ENCODE data around the gene FMN2.
"Not testable (repeated sequence)": the region's sequence is repeated elsewhere in the genome, so short reads cannot be mapped to it uniquely, and the experiment has no call there.

FMN2 gene

DNA sequence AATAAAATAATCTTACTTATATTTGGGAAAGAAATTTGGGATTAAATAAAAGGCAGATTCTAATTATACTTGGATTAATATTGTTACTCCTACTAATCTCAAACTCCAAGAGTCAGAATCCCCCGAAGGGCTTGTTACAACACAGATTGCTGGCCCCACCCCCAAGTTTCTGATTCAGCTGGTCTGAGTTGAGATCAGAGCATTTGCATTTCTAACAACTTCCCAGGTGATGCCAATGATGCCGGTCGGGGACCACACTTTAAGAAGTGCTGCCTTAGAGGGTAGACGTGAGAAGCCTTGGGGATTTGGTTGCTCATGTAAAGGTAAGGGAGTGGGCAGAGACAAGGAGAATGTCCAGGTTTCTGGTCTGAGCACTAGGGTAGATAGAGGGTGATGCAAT, 47.2 kb downstream of the FMN2 start:
- no peak for DNase-seq (ENCODE audit: low read depth, low spot score)

- DNase-seq (ENCODE audit: low read depth, low spot score): no peak
Observed at GRCh38 chr1:240139511-240139910, 47.8 kb downstream of the FMN2 start.

- DNase-seq (ENCODE audit: low read depth, low spot score): no peak
Observed at GRCh38 chr1:240145120-240145519, 53.4 kb downstream of the FMN2 start.

DNA sequence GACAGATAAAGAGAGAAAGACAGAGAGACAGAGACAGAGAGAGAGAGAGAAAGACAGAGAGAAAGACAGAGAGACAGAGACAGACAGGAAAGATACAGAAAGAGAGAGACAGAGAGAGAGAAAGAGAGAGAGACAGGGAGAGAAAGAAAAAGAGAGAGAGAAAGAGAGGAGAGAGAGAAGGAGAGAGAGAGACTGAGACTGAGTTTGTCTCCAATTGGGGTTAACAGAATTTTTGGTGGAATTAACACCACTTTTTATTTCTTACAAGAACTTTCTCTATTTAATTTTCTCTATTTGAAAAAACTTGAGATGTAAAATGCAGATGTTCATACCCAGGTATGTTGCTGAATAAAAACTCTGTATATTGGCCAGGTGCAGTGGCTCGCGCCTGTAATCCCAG, 56.6 kb downstream of the FMN2 start:
- DNase-seq (ENCODE audit: low read depth, low spot score): no peak

DNA sequence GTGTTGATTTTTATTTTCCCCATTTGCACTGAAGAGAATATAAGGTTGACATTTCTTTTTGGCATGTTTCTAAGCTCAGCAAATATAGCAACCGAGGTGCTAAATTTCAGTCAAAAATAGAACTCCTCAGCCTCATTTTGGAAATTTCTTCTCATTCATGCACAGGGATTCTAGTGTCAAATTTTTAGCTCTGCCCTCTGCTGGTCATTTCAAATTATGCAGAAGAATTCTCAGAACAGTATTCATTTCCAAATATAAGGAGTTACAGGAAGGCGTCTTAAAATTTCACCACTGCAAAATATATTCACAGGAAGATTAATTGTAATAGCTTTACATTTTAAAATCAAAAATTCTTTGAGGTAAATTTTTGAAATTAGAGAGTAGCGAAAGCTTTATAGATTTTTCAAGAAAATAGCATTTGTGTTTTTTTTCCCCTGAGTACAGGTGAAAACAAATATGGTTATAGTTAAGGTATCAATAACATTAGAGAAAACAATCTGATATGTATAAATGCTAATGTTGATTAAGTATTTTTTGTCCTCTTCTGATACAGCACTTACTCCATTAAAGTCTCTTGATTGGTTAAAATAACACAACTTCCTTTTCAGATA, 57.9 kb downstream of the FMN2 start:
- DNase-seq (ENCODE audit: low read depth, low spot score): peak; percentile 64

DNA sequence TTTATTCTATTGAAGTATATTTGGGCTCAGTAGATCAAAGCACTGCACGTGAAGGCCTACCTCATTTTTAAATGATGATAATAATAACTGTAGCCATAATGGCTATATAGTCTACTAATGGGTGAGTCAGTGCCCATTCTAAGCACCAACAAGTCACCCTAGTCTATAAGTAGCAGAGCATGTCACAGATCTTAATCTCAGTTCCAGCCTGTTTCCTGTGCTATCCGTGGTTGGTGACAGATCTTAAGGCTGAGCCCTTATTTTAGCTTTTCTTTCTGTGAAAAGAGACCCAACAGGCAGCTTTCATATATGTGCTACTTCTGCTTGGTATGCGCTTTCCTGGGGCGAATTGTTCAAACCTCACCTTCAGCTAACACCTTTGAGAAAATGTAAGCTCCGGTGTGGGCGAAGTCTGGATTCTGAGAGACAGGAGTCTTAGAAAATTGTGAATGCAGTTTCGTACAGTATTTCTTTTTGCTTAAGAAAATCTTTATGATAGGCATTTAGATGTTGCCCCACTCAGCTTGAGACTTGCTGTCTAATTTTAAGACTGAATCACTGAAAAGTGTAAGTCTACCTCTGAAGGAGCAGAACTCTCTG, 59.6 kb downstream of the FMN2 start:
- DNase-seq (ENCODE audit: low read depth, low spot score): no peak

DNA sequence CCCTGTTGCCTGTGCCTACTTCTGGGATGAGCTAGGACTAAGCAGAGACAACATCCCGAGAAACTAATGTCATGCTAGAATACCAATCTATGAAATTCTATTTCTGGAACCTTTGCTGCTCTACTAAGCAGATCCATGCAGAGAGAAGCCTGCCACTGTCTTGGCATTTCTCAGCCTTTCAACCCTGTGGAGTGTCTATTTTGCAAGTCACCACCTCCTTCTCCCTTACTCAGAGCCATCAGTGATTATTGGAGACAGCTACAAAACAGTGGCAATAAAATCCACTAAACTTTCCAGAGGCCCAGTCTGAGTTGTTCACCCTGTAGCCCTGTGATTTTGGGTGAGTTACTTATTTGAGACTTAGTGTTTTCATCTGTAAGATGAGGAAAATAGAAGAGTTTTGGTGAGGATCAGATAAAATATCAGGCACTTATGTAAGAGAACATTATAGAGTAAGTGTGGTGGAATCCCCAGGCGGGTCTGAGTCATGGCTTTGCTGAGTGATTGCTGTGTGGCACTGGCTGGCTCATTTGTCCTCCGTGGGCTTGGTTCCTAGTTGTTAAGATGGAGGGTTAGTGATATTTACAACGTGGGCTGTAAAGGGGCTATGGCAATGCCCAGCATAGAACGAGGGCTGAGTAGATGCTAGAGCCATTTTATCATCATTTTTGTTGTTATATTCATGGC, 61.1 kb downstream of the FMN2 start:
- DNase-seq (ENCODE audit: low read depth, low spot score): no peak

GRCh38 chr1:240155605-240156004, 63.9 kb downstream of the FMN2 start:
- no peak for DNase-seq (ENCODE audit: low read depth, low spot score)

DNA sequence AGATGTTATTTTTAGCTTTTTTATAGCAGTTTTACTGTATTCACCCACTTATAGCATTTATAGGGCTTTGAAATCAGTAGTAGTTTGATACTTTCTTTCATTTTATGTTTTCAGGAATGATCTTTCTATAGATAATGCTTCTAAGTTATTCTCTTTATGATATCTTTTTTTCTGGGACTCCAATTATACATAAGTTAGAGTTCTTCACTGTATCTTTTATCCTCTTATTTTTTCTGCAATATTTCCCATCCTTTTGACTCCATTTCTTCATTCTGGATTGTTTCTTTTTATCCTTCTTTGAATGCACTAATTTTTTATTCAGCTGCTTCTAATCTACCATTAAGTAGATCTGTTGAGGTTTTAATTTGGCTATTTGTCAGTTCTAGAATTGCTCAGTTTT, 73.1 kb downstream of the FMN2 start:
- DNase-seq (ENCODE audit: low read depth, low spot score): no peak

DNA sequence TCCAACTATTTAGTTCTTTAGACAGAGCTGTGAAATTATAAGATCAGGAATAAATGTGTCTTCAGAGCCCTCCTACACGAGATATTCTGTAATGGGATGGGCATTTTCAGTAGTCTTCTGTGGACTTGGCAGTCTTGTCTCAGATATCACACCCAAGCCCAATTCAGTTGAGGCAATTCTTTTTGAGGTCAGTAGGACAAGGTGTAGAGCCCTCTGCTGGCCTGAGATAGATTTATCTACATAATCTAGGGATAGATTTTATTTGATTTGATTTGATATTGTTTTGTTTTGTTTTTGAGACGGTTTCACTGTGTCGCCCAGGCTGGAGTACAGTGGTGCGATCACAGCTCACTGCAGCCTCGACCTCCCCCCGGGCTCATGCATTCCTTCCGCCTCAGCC, 77.5 kb downstream of the FMN2 start:
- peak; percentile 28 for DNase-seq (ENCODE audit: low read depth, low spot score)

DNA sequence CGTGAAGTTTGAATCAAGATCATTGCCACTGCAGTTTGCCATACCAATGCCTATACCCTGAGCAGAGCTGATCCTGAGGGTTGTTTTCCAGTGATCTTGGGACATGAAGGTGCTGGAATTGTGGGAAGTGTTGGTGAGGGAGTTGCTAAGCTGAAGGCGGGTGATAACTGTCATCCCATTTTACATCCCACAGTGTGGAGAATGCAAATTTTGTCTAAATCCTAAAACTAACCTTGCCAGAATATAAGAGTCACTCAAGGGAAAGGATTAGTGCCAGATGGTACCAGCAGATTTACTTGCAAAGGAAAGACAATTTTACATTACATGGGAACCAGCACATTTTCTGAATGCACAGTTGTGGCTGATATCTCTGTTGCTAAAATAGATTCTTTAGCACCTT, 78.6 kb downstream of the FMN2 start:
- no peak for DNase-seq (ENCODE audit: low read depth, low spot score)

GRCh38 chr1:240170806-240171205, 79.1 kb downstream of the FMN2 start:
- DNase-seq (ENCODE audit: low read depth, low spot score): no peak

DNA sequence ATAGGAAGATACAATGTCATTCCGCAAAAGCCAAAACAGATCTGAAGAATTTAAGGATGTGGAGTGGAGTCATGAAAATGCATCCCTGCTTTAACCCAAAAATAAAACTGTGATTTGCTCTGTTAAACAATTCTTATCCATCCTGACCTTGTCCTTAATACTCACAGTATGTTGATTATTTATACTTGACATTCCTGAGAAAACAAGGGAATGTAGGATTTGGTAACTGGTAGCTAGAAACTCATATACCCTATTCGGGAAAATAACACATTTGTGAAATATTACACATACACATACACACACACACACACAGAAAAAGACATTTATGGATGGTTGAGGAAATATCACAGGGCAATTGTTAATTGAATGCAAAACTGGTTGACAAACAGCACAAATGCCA, 80.2 kb downstream of the FMN2 start:
- no peak for DNase-seq (ENCODE audit: low read depth, low spot score)

DNA sequence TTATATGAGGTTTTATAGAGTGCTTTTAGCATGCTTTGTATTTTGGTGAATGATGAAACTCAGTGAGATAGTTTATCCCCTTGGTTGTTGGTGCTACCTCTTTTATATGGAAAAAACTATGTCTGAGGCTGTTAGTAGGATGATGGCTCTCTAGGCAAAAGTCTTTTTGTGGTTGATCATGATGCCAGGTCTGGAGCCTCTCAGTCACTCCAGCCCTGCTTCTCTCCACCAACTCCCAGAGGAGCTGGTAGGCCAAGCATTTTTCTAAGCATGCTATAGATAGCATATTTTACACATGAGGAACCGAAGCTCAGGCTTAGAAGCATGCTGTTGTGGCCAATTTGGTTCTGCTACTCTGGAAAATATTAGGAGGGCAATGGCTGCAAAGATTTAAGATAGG, 82.2 kb downstream of the FMN2 start:
- no peak for DNase-seq (ENCODE audit: low read depth, low spot score)

GRCh38 chr1:240174734-240175133, 83.1 kb downstream of the FMN2 start:
- DNase-seq (ENCODE audit: low read depth, low spot score): no peak

DNA sequence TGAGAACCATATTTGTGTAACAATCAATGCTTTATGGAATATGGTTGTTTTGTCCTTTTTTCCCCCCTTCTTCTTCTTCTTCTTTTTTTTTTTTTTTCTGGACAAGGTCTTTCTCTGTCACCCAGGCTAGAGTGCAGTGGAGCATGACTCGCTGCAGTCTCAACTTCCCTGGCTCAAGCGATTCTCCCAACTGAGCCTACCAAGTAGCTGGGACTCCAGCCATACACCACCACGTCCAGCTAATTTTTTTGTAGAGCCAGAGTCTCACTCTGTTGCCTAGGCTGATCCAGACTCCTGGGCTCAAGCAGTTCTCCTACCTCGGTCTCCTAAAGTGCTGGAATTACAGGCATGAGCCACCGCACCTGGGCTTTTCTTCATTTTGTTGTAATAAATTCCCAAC, 86.7 kb downstream of the FMN2 start:
- DNase-seq (ENCODE audit: low read depth, low spot score): no peak

DNA sequence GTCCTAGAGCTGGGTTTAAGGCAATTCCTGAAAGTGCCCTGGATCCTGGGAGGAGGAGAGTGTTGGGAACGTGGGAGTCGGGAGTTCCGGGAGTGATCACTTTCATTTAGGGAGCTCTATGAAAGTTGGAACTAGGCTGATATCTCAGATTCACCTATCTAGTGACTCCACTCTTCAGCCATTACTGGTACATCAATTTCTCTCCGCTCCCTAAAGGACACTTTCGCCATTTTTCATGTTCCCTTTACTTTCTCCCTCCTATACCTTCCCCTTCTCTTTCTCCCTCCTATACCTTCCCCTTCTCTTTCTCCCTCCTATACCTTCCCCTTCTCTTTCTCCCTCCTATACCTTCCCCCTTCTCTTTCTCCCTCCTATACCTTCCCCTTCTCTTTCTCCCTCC, 93.0 kb downstream of the FMN2 start:
- DNase-seq (ENCODE audit: low read depth, low spot score): not testable (repeated sequence)

DNA sequence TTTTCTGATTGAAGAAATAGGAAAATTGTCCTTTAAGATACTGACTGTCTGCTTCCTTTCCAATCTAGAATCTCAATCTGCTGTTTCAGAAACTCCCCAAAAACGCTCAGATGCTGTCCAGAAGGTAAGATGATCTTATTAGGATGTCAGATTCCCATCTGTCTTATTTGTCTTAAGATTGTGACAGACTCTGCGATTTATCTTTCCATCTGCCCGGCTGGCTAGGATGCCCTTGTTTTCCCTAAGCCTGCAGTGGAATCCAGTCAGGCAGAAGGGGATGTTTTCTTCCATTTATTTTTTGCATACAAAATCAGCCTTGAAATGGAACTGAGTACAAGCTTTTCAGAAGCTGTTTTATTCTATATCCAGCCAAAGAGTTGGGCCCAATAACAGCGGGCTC, 96.5 kb downstream of the FMN2 start:
- no peak for DNase-seq (ENCODE audit: low read depth, low spot score)

DNA sequence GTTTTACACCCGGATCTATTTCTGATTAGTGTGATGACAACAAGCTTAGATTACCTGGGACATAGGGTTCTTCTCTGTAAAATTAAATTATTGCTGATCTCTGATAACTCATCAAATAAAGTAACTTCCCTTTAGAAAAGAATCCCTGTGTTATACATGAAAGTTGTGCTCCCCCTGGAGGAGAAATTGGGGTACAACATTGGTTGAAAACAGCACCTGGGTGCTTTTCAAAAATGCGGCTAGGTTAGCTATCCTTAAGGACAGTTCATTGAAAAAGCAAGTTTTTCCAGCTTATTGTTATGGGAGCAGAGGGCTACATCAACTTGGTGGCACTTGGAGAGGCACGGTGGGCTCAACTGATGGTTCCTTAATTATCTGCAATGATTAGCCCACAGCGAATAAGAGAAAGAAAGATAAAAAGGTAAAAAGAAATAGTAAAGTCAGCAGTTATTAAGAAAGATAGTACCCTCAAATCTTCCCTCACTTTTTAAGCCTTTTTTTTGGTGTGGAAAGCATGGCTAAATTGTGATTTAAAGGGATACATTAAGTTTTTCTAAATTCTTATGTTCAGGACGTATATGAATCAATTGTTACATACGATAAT, 97.8 kb downstream of the FMN2 start:
- peak; percentile 68 for DNase-seq (ENCODE audit: low read depth, low spot score)

GRCh38 chr1:240190881-240191401, 99.3 kb downstream of the FMN2 start:
- peak; percentile 94 for DNase-seq (ENCODE audit: low read depth, low spot score)

DNA sequence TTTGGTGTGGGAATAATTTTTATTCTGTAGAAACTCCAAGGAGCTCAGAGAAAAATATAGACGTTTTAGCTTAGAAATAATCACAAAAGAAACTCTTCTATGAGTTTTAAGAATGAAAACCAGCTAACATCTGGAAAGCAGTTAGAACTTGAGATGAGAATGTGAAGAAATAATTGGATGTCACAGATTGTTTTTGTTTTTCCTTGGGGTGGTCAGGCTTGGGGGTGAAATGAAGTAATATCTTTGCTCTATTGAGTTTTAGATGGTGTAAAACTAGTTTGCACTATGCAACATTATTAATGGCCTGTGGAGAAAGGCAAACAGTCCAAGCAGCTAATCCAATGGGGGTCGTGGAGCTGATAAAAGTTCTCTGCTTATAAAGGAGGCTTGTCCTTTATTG, 101.2 kb downstream of the FMN2 start:
- no peak for DNase-seq (ENCODE audit: low read depth, low spot score)

DNA sequence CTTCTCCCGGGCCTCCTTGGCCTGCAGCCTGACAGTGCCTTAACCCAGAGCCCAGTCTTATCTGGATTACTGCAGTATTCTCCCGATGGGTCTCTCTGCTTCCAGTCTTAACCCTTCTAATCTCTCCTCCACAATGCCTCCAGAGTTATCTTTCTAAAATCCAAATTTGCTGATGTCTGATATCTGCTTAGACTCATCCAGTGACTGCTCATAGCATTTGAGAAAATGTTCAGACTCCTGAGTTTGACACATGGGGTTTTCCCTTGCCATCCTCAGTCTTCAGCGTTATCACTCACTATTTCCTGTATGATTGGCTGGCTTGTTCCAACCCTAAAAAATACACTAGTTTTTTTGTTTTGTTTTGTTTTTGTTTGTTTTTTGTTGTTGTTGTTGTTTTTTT, 102.0 kb downstream of the FMN2 start:
- peak; percentile 7 for DNase-seq (ENCODE audit: low read depth, low spot score)

DNA sequence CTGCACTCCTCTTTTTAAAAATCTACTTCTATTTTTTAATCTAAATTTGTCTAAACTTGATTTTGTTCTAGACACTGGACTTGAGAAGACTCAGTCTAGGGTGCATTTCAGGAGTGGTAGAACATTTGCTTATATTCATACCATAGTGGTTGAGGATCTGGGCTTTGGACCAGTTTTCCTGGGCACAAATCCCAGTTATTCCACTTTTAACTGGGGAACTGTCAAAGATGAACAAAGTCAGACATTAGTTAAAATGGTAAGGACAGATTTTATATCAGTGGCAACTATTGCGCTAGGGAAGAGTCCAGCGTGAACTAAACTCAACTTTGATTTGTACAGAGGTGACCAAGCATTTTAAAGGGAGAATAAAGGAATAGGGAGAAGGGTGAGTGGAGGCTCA, 102.4 kb downstream of the FMN2 start:
- peak; percentile 89 for DNase-seq (ENCODE audit: low read depth, low spot score)

Data from astrocyte of the hippocampus (primary cell).